H1 (cell line): ENCODE data around the gene SLC23A2.

Experiments
- ATF2 ChIP-seq: IDR thresholded peaks from 2 replicates; pipeline ENCODE4 v1.6.1; 2012; ENCODE audit warnings: low read length, inconsistent platforms
- CEBPB ChIP-seq: IDR thresholded peaks from 2 replicates; pipeline ENCODE4 v1.6.1; 2012; ENCODE audit warnings: low read depth, low read length
- CTCF ChIP-seq, 3 experiments: IDR thresholded peaks; 1 replicate in 2 of 3; 2 replicates in 1 of 3; pipeline versions ENCODE4 v1.5.1 to v1.6.1; 2011; ENCODE audit warnings: low read length in 3 of 3, mild to moderate bottlenecking in 3 of 3, inconsistent platforms in 2 of 3, low read depth in 1 of 3, moderate library complexity in 1 of 3; ENCODE audit not compliant: insufficient read depth in 1 of 3; ENCODE audit errors: control extremely low read depth in 1 of 3
- EP300 ChIP-seq, 2 experiments: IDR thresholded peaks; 1 replicate in 1 of 2; 2 replicates in 1 of 2; pipeline ENCODE4 v1.6.1; 2011 to 2012; ENCODE audit warnings: low read depth in 2 of 2, low read length in 2 of 2, mild to moderate bottlenecking in 2 of 2, borderline replicate concordance in 1 of 2, inconsistent platforms in 1 of 2, moderate library complexity in 1 of 2
- EZH2 ChIP-seq: fragments of 200-600 bp; sonication (generic); IDR thresholded peaks from 2 replicates; pipeline ENCODE4 v1.7.1; 2012; ENCODE audit warnings: low read depth, mild to moderate bottlenecking, moderate library complexity, low read length, inconsistent platforms; ENCODE audit not compliant: severe bottlenecking
- POLR2A ChIP-seq, 2 experiments: IDR thresholded peaks; 1 replicate in 1 of 2; 2 replicates in 1 of 2; pipeline ENCODE4 v1.6.1; 2011; ENCODE audit warnings: low read depth in 2 of 2, low read length in 2 of 2, mild to moderate bottlenecking in 2 of 2; ENCODE audit errors: control extremely low read depth in 1 of 2
- RXRA ChIP-seq: IDR thresholded peaks from 2 replicates; pipeline ENCODE4 v1.6.1; 2011; ENCODE audit warnings: low read depth, mild to moderate bottlenecking, low read length, moderate library complexity; ENCODE audit not compliant: insufficient read depth
- SIN3A ChIP-seq, 2 experiments: IDR thresholded peaks in 1 of 2; conservative IDR thresholded peaks in 1 of 2; 2 replicates each; pipeline ENCODE4 v1.6.1; 2011 to 2012; ENCODE audit warnings: low read length in 2 of 2, improper control_type of control experiment in 1 of 2, low read depth in 1 of 2, mild to moderate bottlenecking in 1 of 2
- SP1 ChIP-seq: IDR thresholded peaks from 2 replicates; pipeline ENCODE4 v1.6.1; 2011; ENCODE audit warnings: low read depth, low read length
- SP2 ChIP-seq: IDR thresholded peaks from 2 replicates; pipeline ENCODE4 v1.6.1; 2012; ENCODE audit warnings: mild to moderate bottlenecking, low read length, inconsistent platforms
- SRF ChIP-seq: IDR thresholded peaks from 2 replicates; pipeline ENCODE4 v1.6.1; 2011; ENCODE audit warnings: mild to moderate bottlenecking, low read depth, low read length, moderate library complexity
- TAF1 ChIP-seq: IDR thresholded peaks from 2 replicates; pipeline ENCODE4 v1.6.1; 2011; ENCODE audit warnings: mild to moderate bottlenecking, low read depth, low read length
- USF2 ChIP-seq: IDR thresholded peaks from 2 replicates; pipeline ENCODE4 v1.6.1; 2011; ENCODE audit warnings: low read length, improper control_type of control experiment

- TF ChIP-seq CTCF (IDR thresholded peaks at IDR 0.05; ENCODE audit: control extremely low read depth in 1 of 3, insufficient read depth in 1 of 3, low read depth in 1 of 3, low read length in 3 of 3): no peak
- no peak for TF ChIP-seq EP300 (IDR thresholded peaks at IDR 0.05; ENCODE audit: borderline replicate concordance in 1 of 2, low read depth in 2 of 2, low read length in 2 of 2)
- no peak for TF ChIP-seq SRF
- no peak for TF ChIP-seq SP1
- TF ChIP-seq RXRA: no peak
- TF ChIP-seq SP2: no peak
- no peak for TF ChIP-seq ATF2
- TF ChIP-seq CEBPB: no peak
- no peak for TF ChIP-seq POLR2A (IDR thresholded peaks at IDR 0.05; ENCODE audit: control extremely low read depth in 1 of 2, low read depth in 2 of 2, low read length in 2 of 2)
- no peak for TF ChIP-seq SIN3A (conservative IDR thresholded peaks at IDR 0.05 in 1 of 2, IDR thresholded peaks at IDR 0.05 in 1 of 2; ENCODE audit: low read depth in 1 of 2, low read length in 2 of 2)
- TF ChIP-seq USF2: no peak
- TF ChIP-seq TAF1: no peak
- TF ChIP-seq EZH2: no peak
These were observed 2.3 kb upstream of the SLC23A2 start for GRCh38 chr20:5003626-5004025.
